OCI-LY7 (cell line): ENCODE data around the gene PRKAG2. TPM values are rescaled to one million over a fixed set of nuclear protein-coding genes. Genes with fewer than 3 reads are reported as not detected.

Experiments
- BruUV-seq: library from RNA; stranded (reverse); fragments of 400-500 nt; replicated peaks from 2 replicates; lab custom pipeline; 2021; lab: Mats Ljungman, UMichigan
- CTCF ChIA-PET: fragments of 300-600 bp; sonication (Branson Sonifier 250); formaldehyde crosslinking; loops from one replicate; lab custom pipeline; 2022; ENCODE audit warnings: antibody characterized with exemption; ENCODE audit not compliant: unreplicated experiment; lab: Charles Lee
- POLR2A ChIA-PET: fragments of 300-600 bp; sonication (Branson Sonifier 250); formaldehyde crosslinking; loops from one replicate; lab custom pipeline; 2022; ENCODE audit warnings: antibody characterized with exemption; lab: Charles Lee
- DNase-seq: peaks from one replicate; pipeline ENCODE4 v3.0.0-alpha.2; 2015; ENCODE audit warnings: low spot score
- H2AFZ ChIP-seq: fragments of 200-600 bp; sonication (generic), shearing (Covaris generic); 2 replicates; pipeline ENCODE4 v1.6.1; 2014; ENCODE audit warnings: mild to moderate bottlenecking, antibody characterized with exemption, low read length, moderate library complexity
- H3K27ac ChIP-seq: fragments of 200-600 bp; sonication (generic); 2 replicates; pipeline ENCODE4 v1.5.1; 2014; ENCODE audit warnings: mixed run types, low read depth, mild to moderate bottlenecking, moderate library complexity, low read length, inconsistent platforms; ENCODE audit not compliant: poor library complexity, severe bottlenecking
- H3K36me3 ChIP-seq: fragments of 200-600 bp; sonication (generic); 2 replicates; pipeline ENCODE4 v1.6.1; 2014; ENCODE audit warnings: mild to moderate bottlenecking, antibody characterized with exemption, low read length, moderate library complexity, mixed read lengths; ENCODE audit not compliant: insufficient read depth
- H3K4me1 ChIP-seq: fragments of 200-600 bp; sonication (generic); 2 replicates; pipeline ENCODE4 v1.5.1; 2014; ENCODE audit warnings: mild to moderate bottlenecking, low read length; ENCODE audit not compliant: insufficient read depth, poor library complexity, severe bottlenecking
- H3K4me2 ChIP-seq: fragments of 200-600 bp; sonication (generic); 2 replicates; pipeline ENCODE4 v1.6.1; 2014; ENCODE audit warnings: mild to moderate bottlenecking, low read length
- H3K4me3 ChIP-seq: fragments of 200-600 bp; sonication (generic); 2 replicates; pipeline ENCODE4 v1.5.1; 2014; ENCODE audit warnings: mild to moderate bottlenecking, low read depth, low read length; ENCODE audit not compliant: poor library complexity, severe bottlenecking
- H3K79me2 ChIP-seq: fragments of 200-600 bp; sonication (generic); 2 replicates; pipeline ENCODE4 v1.6.1; 2016; ENCODE audit warnings: low read depth, mild to moderate bottlenecking, low read length, moderate library complexity, mixed read lengths; ENCODE audit not compliant: insufficient read depth
- H3K9me2 ChIP-seq: fragments of 200-600 bp; sonication (generic); 2 replicates; pipeline ENCODE4 v1.6.1; 2016; ENCODE audit warnings: mild to moderate bottlenecking, low read length, mixed read lengths; ENCODE audit not compliant: insufficient read depth
- H3K9me3 ChIP-seq: fragments of 200-600 bp; sonication (generic); 2 replicates; pipeline ENCODE4 v1.6.1; 2014; ENCODE audit warnings: mild to moderate bottlenecking, mixed run types, low read length, mixed read lengths
- H4K20me1 ChIP-seq: fragments of 200-600 bp; sonication (generic); 2 replicates; pipeline ENCODE4 v1.6.1; 2014; ENCODE audit warnings: mild to moderate bottlenecking, antibody characterized with exemption, low read length, moderate library complexity, mixed read lengths; ENCODE audit not compliant: insufficient read depth
- EZH2phosphoT487 ChIP-seq: fragments of 200-600 bp; sonication (generic); IDR thresholded peaks from 2 replicates; pipeline ENCODE4 v1.6.1; 2018; ENCODE audit warnings: low read depth, borderline replicate concordance, mild to moderate bottlenecking, mixed run types, antibody characterized with exemption, low read length, moderate library complexity, mixed read lengths
- intact Hi-C: fragments of 100-400 bp; cut with micrococcal nuclease; formaldehyde crosslinking; loops from one replicate; pipeline ENCODE4 v1.10.0; 2022; ENCODE audit not compliant: unreplicated experiment
- total RNA-seq, 2 experiments: library from RNA; depleted of rRNA in 1 of 2; stranded (reverse); fragments of >200 nt in 1 of 2; shearing (Covaris generic) in 1 of 2; gene quantifications; 2 replicates each; pipeline ENCODE4 v1.2.3, GENCODE V29; 2014 to 2022
- TF ChIP-seq, protein P1 (sequence below): fragments of 200-600 bp; sonication (generic); conservative IDR thresholded peaks from 2 replicates; pipeline ENCODE4 v1.5.1; 2014; ENCODE audit warnings: mild to moderate bottlenecking, antibody characterized with exemption, low read length, moderate library complexity, mixed read lengths

The PRKAG2 gene
- total RNA-seq, 2 experiments from 2014 or later: 1.2 to 5.1 TPM

DNA sequence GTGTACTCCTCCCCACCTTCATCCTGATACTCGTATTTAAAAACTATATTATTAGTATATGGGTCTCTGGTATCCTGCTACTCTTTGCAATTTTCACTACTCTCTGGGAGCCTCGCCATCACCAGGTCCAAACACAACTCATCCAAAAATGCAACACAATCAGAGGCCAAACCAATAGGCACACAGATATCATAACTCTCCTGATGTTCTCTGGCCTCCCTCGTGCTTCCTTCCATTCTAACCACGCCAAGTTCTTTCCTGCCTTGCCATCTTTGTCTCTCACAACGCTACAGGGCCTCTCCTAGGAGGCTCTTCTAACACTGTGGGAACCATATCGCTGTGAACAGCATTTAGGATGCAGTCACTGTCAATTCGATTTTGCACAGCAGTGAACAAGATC, 364.6 kb downstream of the PRKAG2 start:
- H3K4me2 ChIP-seq: no peak overlapping the region
- ChIA-PET CTCF (no interaction called here), POLR2A (no interaction called here)

GRCh38 chr7:151511946-151512345, 365.0 kb downstream of the PRKAG2 start:
- Histone ChIP-seq H3K27ac (no peak overlapping the region), H3K36me3 (peaks cover 46% of the 10 kb centered on the region), H4K20me1 (peaks cover 74% of the 10 kb centered on the region), H3K4me2 (no peak overlapping the region), H3K79me2 (peaks cover 100% of the 10 kb centered on the region), H3K9me3 (peaks cover 16% of the 10 kb centered on the region; the same call in 1 of the 2 replicates), H2AFZ (no peak overlapping the region), H3K9me2 (no peaks in the 10 kb centered on the region), H3K4me3 (no peak overlapping the region), H3K4me1 (peaks cover 12% of the 10 kb centered on the region)
- intact Hi-C loops: no loop called here
- ChIA-PET POLR2A (interaction anchor here (0.6 kb wide), 1 partner anchor 1289 kb away, joined by 3 read pairs; no protein-coding TSS in a partner anchor), CTCF (no interaction called here)
- TF ChIP-seq, protein P1, sequence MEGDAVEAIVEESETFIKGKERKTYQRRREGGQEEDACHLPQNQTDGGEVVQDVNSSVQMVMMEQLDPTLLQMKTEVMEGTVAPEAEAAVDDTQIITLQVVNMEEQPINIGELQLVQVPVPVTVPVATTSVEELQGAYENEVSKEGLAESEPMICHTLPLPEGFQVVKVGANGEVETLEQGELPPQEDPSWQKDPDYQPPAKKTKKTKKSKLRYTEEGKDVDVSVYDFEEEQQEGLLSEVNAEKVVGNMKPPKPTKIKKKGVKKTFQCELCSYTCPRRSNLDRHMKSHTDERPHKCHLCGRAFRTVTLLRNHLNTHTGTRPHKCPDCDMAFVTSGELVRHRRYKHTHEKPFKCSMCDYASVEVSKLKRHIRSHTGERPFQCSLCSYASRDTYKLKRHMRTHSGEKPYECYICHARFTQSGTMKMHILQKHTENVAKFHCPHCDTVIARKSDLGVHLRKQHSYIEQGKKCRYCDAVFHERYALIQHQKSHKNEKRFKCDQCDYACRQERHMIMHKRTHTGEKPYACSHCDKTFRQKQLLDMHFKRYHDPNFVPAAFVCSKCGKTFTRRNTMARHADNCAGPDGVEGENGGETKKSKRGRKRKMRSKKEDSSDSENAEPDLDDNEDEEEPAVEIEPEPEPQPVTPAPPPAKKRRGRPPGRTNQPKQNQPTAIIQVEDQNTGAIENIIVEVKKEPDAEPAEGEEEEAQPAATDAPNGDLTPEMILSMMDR: no peak
- TF ChIP-seq EZH2phosphoT487: no peak
- no peak for DNase-seq
- no TSS peak for BruUV-seq

More for the DNA sequence above, 364.6 kb downstream of the PRKAG2 start:
- H3K9me3 ChIP-seq: peaks cover 16% of the 10 kb centered on the region; the same call in 1 of the 2 replicates
- H3K79me2 ChIP-seq: peaks cover 100% of the 10 kb centered on the region
- intact Hi-C loops: no loop called here
- H3K4me3 ChIP-seq: no peak overlapping the region
- no peak overlapping the region for H3K27ac ChIP-seq
- no peak overlapping the region for H2AFZ ChIP-seq
- TF ChIP-seq EZH2phosphoT487: no peak
- TF ChIP-seq, protein P1: no peak
- no TSS peak for BruUV-seq
- peaks cover 47% of the 10 kb centered on the region for H3K36me3 ChIP-seq
- peaks cover 73% of the 10 kb centered on the region for H4K20me1 ChIP-seq
- H3K4me1 ChIP-seq: peaks cover 12% of the 10 kb centered on the region
- no peak for DNase-seq
- no peaks in the 10 kb centered on the region for H3K9me2 ChIP-seq

GRCh38 chr7:151511270-151511669, 365.6 kb downstream of the PRKAG2 start:
- DNase-seq: no peak
- Histone ChIP-seq H3K27ac (no peak overlapping the region), H3K9me3 (peaks cover 16% of the 10 kb centered on the region; the same call in 1 of the 2 replicates), H3K4me2 (no peak overlapping the region), H3K36me3 (peaks cover 41% of the 10 kb centered on the region), H3K9me2 (no peaks in the 10 kb centered on the region), H3K4me3 (no peak overlapping the region), H3K4me1 (peaks cover 8% of the 10 kb centered on the region), H4K20me1 (peaks cover 81% of the 10 kb centered on the region), H2AFZ (no peak overlapping the region), H3K79me2 (peaks cover 100% of the 10 kb centered on the region)
- CTCF ChIA-PET: no interaction called here
- intact Hi-C loops: no loop called here
- POLR2A ChIA-PET: interaction anchor here (0.6 kb wide), 2 partner anchors 1027 to 1289 kb away, joined by 3 to 5 read pairs; no protein-coding TSS in a partner anchor
- no TSS peak for BruUV-seq
- no peak for TF ChIP-seq EZH2phosphoT487
- TF ChIP-seq, protein P1: no peak
